Neural progenitor cell (in vitro differentiated cells): Measurements from ENCODE around the gene SPAAR. TPM values are rescaled to one million over a fixed set of nuclear protein-coding genes. Genes with fewer than 3 reads are reported as not detected.

Experiments
- DNase-seq: peaks from one replicate; pipeline ENCODE4 v3.0.0-alpha.2; 2016; ENCODE audit warnings: low spot score
- H2AFZ ChIP-seq: fragments of 200-600 bp; sonication (generic); replicated peaks from 2 replicates; pipeline ENCODE4 v1.6.1; 2016; ENCODE audit warnings: antibody characterized with exemption
- H3F3A ChIP-seq: fragments of 200-600 bp; sonication (generic); 2 replicates; pipeline ENCODE4 v1.6.1; 2016; ENCODE audit warnings: antibody characterized with exemption, low read depth
- H3K27ac ChIP-seq: fragments of 200-600 bp; sonication (generic); 2 replicates; pipeline ENCODE4 v1.5.1; 2016; ENCODE audit warnings: mild to moderate bottlenecking
- H3K27me3 ChIP-seq: fragments of 200-600 bp; sonication (generic); 2 replicates; pipeline ENCODE4 v1.6.1; 2016; ENCODE audit warnings: mild to moderate bottlenecking, moderate library complexity
- H3K36me3 ChIP-seq: fragments of 200-600 bp; sonication (generic); 2 replicates; pipeline ENCODE4 v1.5.1; 2016
- H3K4me1 ChIP-seq: fragments of 200-600 bp; sonication (generic); 2 replicates; pipeline ENCODE4 v1.6.1; 2016; ENCODE audit warnings: mixed run types
- H3K4me2 ChIP-seq: fragments of 200-600 bp; sonication (generic); 2 replicates; pipeline ENCODE4 v1.6.1; 2016
- H3K4me3 ChIP-seq: fragments of 200-600 bp; sonication (generic); 2 replicates; pipeline ENCODE4 v1.5.1; 2016
- H3K79me2 ChIP-seq: fragments of 200-600 bp; sonication (generic); 2 replicates; pipeline ENCODE4 v1.6.1; 2016; ENCODE audit warnings: low read depth
- H3K9ac ChIP-seq: fragments of 200-600 bp; sonication (generic); 2 replicates; pipeline ENCODE4 v1.6.1; 2016
- H3K9me3 ChIP-seq: fragments of 200-600 bp; sonication (generic); 2 replicates; pipeline ENCODE4 v1.5.1; 2016; ENCODE audit warnings: low read depth
- H4K20me1 ChIP-seq: fragments of 200-600 bp; sonication (generic); 2 replicates; pipeline ENCODE4 v1.6.1; 2016; ENCODE audit warnings: low read depth
- H3K27ac Mint-ChIP-seq: 3 replicates; pipeline ENCODE4 v1.8.0; 2021; ENCODE audit warnings: mixed read lengths
- H3K27me3 Mint-ChIP-seq: 2 replicates; pipeline ENCODE4 v1.8.0; 2022; ENCODE audit warnings: low read depth, mild to moderate bottlenecking, inconsistent platforms, moderate library complexity, mixed read lengths; ENCODE audit not compliant: insufficient read depth
- H3K36me3 Mint-ChIP-seq: 3 replicates; pipeline ENCODE4 v1.8.0; 2021; ENCODE audit warnings: mixed read lengths
- H3K4me1 Mint-ChIP-seq: 3 replicates; pipeline ENCODE4 v1.8.0; 2021; ENCODE audit warnings: mixed read lengths
- H3K4me3 Mint-ChIP-seq: 3 replicates; pipeline ENCODE4 v1.8.0; 2021; ENCODE audit warnings: mild to moderate bottlenecking, moderate library complexity, mixed read lengths
- H3K9me3 Mint-ChIP-seq: 3 replicates; pipeline ENCODE4 v1.8.0; 2020; ENCODE audit warnings: mixed read lengths
- CTCF ChIP-seq: fragments of 200-600 bp; sonication (generic); IDR thresholded peaks from 2 replicates; pipeline ENCODE4 v1.5.1; 2017; ENCODE audit warnings: antibody characterized with exemption, mild to moderate bottlenecking
- EZH2 ChIP-seq: fragments of 200-600 bp; sonication (generic); IDR thresholded peaks from 2 replicates; pipeline ENCODE4 v1.6.1; 2017; ENCODE audit warnings: antibody characterized with exemption, mild to moderate bottlenecking, moderate library complexity
- EZH2phosphoT487 ChIP-seq: fragments of 200-600 bp; sonication (generic); IDR thresholded peaks from 2 replicates; pipeline ENCODE4 v1.6.1; 2017; ENCODE audit warnings: antibody characterized with exemption
- total RNA-seq: library from RNA; depleted of rRNA; stranded (reverse); fragments of >200 nt; gene quantifications from 2 replicates; pipeline ENCODE4 v1.2.3, GENCODE V29; 2015; ENCODE audit warnings: low replicate concordance

SPAAR gene
- total RNA-seq, 1 donor from 2014 or later = not detected

- no peaks in the 10 kb centered on the region for H4K20me1 ChIP-seq
- H3K79me2 ChIP-seq = no peaks in the 10 kb centered on the region
- TF ChIP-seq EZH2 = no peak
- TF ChIP-seq CTCF = no peak
- no peak for TF ChIP-seq EZH2phosphoT487
- H3K4me1 Mint-ChIP-seq = no peaks in the 10 kb centered on the region
- H3K9me3 ChIP-seq = no peaks in the 10 kb centered on the region
- H3K36me3 Mint-ChIP-seq = no peaks in the 10 kb centered on the region
- no peak for DNase-seq
- no peaks in the 10 kb centered on the region for H3K9me3 Mint-ChIP-seq
- H3K27ac Mint-ChIP-seq = no peak overlapping the region
- H3K27me3 Mint-ChIP-seq = peaks cover 2% of the 10 kb centered on the region
- H3K4me2 ChIP-seq = no peak overlapping the region
- peaks cover 29% of the 10 kb centered on the region for H3K27me3 ChIP-seq
- H3K4me3 Mint-ChIP-seq = no peak overlapping the region
- H3K36me3 ChIP-seq = no peaks in the 10 kb centered on the region
- no peak overlapping the region for H2AFZ ChIP-seq
- no peak overlapping the region for H3K27ac ChIP-seq
- no peaks in the 10 kb centered on the region for H3F3A ChIP-seq
- no peak overlapping the region for H3K9ac ChIP-seq
- H3K4me3 ChIP-seq = no peak overlapping the region
- H3K4me1 ChIP-seq = no peaks in the 10 kb centered on the region
Observed at GRCh38 chr9:35899021-35899420, 10.3 kb upstream of the SPAAR start.

GRCh38 chr9:35903049-35903448 is 6.2 kb upstream of the SPAAR start:
- Mint-ChIP-seq H3K4me3 (no peak overlapping the region), H3K27ac (no peak overlapping the region)

GRCh38 chr9:35904338-35904737 is 5.0 kb upstream of the SPAAR start:
- Histone ChIP-seq H3K36me3 (no peaks in the 10 kb centered on the region), H3K27me3 (peaks cover 17% of the 10 kb centered on the region), H4K20me1 (no peaks in the 10 kb centered on the region), H3K9me3 (no peaks in the 10 kb centered on the region), H3K27ac (no peak overlapping the region), H3K4me1 (peaks cover 22% of the 10 kb centered on the region), H3K4me2 (no peak overlapping the region), H3F3A (peaks cover 7% of the 10 kb centered on the region), H2AFZ (no peak overlapping the region), H3K79me2 (no peaks in the 10 kb centered on the region), H3K9ac (no peak overlapping the region), H3K4me3 (no peak overlapping the region)
- H3K9me3 Mint-ChIP-seq = no peaks in the 10 kb centered on the region
- TF ChIP-seq EZH2 (no peak), CTCF (no peak), EZH2phosphoT487 (no peak)
- H3K27ac Mint-ChIP-seq = peak overlapping the region; percentile 57
- no peaks in the 10 kb centered on the region for H3K27me3 Mint-ChIP-seq
- no peak overlapping the region for H3K4me3 Mint-ChIP-seq
- no peaks in the 10 kb centered on the region for H3K36me3 Mint-ChIP-seq
- DNase-seq = no peak
- H3K4me1 Mint-ChIP-seq = peaks cover 44% of the 10 kb centered on the region

More at GRCh38 chr9:35903049-35903448, 6.2 kb upstream of the SPAAR start:
- H3K4me3 ChIP-seq = no peak overlapping the region
- peak; percentile 67 for DNase-seq
- H3K27me3 ChIP-seq = peaks cover 27% of the 10 kb centered on the region
- H3K9ac ChIP-seq = no peak overlapping the region
- TF ChIP-seq CTCF = peak; percentile 80
- no peak for TF ChIP-seq EZH2phosphoT487
- no peaks in the 10 kb centered on the region for H3K9me3 ChIP-seq
- no peaks in the 10 kb centered on the region for H4K20me1 ChIP-seq
- H3K9me3 Mint-ChIP-seq = no peaks in the 10 kb centered on the region
- H2AFZ ChIP-seq = no peak overlapping the region
- H3K36me3 Mint-ChIP-seq = no peaks in the 10 kb centered on the region
- H3K36me3 ChIP-seq = no peaks in the 10 kb centered on the region
- H3K4me1 ChIP-seq = peaks cover 13% of the 10 kb centered on the region
- peaks cover 31% of the 10 kb centered on the region for H3K4me1 Mint-ChIP-seq
- H3K27me3 Mint-ChIP-seq = no peaks in the 10 kb centered on the region
- H3K79me2 ChIP-seq = no peaks in the 10 kb centered on the region
- H3K4me2 ChIP-seq = no peak overlapping the region
- no peak overlapping the region for H3K27ac ChIP-seq
- H3F3A ChIP-seq = peaks cover 7% of the 10 kb centered on the region
